ENCODE results near the gene VEZT.
"Not testable (repeated sequence)": the region's sequence is repeated elsewhere in the genome, so short reads cannot be mapped to it uniquely, and the experiment has no call there.

The VEZT gene

DNA sequence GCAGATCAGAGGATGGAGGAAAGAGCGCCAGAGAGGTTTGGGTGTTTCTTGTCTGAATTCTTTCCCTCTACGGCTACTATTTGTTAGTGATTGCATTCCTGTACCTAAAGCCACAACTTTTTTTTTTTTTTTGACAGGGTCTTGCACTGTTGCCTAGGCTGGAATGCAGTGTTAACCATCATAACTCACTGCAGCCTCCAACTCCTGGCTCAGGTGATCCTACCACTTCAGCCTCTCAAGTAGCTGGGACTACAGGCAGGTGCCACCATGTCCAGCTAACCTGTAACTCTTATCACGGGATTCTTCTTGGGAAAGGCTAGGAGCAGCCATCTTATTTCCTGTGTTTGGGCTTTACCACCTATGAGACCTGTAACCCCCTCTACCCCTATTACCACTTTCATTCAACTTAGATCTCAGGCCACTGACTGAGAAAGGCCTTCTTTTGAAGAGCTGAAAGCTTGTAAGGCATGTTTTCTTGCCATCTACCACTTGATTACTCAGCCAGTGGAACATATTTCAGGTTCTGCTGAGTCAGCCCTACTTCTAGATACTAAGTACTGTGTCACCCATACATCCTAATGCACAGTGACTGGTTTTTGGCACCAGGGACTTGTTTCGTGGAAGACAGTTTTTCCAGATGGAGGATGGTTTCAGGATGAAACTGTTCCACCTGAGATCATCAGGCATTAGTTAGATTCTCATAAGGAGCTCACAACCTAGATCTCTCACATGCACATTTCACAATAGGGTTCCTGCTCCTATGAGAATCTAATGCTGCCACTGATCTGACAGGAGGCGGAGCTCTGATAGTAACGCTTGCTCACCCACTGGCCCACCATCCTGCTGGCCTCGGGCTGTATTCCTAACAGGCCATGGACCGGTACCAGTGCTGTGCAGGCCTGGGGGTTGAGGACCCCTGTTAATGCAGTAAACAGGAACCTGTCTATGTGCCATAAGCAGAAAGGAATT is 6.9 kb downstream of the VEZT start:
- DNase-seq (ENCODE audit: low spot score), result no peak

DNA sequence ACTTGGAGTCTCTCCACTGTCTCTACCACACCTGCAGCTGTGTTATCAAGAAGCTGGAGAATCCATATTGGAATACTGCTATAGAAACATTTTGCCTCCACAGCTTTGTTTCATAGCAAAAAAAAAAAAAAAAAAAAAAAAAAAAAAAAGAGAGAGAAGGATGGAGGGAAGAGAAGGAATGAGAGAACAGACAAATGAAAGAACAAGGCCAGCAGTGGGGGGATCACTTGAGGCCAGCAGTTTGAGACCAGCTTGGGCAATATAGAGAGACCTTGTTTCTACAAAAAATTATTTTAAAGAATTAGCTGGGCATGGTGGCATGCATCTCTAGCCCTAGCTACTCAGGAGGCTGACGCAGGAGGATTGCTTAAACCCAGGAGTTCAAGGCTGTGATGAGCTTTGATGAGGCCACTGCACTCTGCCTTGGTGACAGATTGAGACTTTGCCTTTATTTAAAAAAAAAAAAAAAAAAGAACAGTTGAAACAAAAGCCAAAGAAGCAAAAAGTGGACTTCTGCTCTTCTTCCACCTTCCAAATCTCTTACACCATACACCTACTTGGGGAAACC is 8.1 kb downstream of the VEZT start:
- no peak for DNase-seq (ENCODE audit: low spot score)

DNA sequence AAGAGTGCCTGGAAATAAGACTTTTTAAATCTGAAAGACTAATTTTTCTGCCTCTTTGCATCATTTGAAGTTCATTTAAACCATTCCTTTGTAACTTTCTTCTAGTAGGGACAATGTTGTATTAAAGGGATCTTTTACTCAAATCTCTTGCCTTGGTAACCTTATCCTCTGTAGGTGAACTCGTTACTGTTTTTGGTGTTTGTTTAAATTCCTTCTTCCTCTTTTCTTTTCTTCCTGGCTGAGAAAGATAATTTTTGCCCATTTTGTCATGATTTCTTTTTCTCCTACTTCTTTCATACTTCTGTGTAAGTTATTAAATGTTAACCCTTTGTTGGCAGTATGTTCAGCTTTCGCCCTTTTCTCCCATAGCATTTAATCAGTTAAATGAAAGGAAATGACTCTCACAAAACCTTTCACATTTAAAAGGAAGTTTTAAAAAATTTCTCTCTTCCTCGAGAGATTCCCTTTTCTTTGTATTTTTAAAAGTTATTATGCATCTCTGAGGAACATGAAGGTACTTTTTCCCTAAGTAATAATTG is 10.3 kb downstream of the VEZT start:
- no peak for DNase-seq (ENCODE audit: low spot score)

DNA sequence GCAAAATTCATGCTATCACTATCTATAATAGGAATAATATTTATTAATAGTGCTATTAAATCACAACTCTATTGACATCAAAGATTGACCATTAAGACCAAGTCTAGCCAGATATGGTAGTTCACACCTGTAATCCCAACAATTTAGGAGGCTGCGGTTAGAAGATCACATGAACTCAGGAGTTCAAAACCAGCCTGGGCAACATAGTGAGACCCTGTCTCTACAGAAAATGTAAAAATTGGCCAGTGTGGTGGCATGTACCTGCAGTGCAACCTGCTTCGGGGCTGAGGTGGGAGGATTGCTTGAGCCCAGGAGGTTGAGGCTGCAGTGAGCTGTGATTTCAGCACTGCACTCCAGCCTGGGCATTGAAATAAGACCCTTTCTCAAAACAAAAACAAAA is 11.0 kb downstream of the VEZT start:
- no peak for DNase-seq (ENCODE audit: low spot score)

DNA sequence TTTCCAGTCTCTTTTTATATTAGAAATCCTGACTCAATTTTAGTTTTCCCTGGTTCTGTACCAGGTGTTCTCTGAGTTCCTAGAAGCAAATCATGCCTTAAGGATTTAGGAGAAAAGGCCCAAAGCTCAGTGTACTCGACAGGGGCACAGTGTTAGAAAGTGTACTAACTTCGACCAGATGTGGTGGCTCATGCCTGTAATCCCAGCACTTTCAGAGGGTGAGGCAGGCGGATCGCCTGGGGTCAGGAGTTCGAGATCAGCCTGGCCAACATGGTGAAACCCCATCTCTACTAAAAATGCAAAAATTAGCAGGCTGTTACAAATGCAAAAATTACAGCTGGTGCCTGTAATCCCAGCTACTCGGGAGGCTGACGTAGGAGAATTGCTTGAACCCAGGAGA is 12.0 kb downstream of the VEZT start:
- no peak for DNase-seq (ENCODE audit: low spot score)

DNA sequence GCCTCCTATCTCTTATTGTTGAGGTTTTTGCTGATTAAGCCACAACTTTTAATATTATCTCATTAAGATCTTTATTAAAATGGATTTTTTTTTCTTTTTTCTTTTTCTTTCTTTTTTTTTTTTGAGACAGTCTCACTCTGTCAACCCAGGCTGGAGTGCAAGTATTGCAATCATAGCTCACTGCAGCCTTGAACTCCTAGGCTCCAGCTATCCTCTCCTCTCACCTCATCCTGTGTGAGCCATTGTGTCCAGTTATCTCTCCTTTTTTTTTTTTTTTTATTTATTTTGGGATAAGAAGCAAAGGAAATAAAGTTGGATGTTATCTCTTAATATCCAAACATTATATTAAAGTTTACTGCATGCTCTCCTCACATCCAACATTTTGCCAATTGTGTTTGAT is 12.7 kb downstream of the VEZT start:
- DNase-seq (ENCODE audit: low spot score), result no peak

DNA sequence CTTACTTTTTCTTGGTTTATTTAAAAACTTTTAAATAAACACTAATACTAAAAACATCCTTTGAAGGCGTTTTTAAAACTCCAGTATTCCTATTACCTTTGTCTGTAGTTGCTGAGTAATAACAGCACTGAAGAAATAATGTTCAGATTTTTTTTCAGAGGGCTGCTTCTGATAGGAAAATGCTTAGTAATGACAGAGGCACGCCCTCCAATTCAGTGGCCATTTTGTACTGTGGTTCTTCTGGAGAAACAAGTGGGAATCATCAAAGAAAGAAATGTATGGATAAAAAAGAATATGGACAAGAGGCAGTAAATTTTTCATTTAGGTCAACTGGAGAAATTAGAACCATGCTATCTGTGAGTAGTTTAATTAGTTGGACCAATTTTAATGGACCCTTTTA is 13.6 kb downstream of the VEZT start:
- DNase-seq (ENCODE audit: low spot score), result no peak

DNA sequence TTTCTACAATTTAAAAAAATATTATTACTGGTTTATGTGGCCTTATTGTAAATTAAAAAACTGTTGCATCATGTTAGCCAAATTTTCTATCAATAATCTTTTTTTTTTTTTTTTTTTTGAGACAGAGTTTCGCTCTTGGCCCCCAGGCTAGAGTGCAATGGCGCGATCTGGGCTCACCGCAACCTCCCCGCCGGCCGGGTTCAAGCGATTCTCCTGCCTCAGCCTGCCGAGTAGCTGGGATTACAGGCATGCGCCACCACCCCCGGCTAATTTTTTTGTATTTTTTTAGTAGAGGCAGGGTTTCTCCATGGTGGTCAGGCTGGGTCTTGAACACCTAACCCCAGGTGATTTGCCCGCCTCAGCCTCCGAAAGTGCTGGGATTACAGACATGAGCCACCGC is 16.6 kb downstream of the VEZT start:
- not testable (repeated sequence) for DNase-seq (ENCODE audit: low spot score)

DNA sequence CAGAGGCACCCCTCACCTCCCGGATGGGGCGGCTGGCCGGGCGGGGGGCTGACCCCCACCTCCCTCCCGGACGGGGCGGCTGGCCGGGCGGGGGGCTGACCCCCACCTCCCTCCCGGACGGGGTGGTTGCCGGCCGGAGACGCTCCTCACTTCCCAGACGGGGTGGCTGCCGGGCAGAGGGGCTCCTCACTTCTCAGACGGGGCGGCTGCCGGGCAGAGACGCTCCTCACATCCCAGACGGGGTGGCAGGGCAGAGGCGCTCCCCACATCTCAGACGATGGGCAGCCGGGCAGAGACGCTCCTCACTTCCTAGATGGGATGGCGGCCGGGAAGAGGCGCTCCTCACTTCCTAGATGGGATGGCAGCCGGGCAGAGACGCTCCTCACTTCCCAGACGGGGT is 18.0 kb downstream of the VEZT start:
- not testable (repeated sequence) for DNase-seq (ENCODE audit: low spot score)

DNA sequence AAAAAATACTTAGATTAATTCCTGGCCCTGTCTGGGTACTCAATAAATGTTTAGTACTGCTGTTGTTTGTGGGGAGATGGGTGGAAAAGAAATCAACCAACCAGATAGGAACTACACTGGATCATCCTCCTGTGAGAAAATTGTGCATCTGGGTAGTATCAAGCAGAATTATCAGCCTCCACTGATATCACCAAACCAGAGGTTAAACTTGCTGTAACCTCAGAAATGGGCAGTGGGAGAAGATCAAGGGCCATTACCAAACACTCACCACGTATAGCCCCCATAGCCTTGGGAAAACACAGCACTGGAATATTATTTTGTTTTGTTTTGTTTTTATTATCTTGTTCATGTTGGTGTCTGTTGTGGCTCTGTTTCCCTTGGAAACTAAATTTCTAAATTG is 19.7 kb downstream of the VEZT start:
- DNase-seq (ENCODE audit: low spot score), result no peak

DNA sequence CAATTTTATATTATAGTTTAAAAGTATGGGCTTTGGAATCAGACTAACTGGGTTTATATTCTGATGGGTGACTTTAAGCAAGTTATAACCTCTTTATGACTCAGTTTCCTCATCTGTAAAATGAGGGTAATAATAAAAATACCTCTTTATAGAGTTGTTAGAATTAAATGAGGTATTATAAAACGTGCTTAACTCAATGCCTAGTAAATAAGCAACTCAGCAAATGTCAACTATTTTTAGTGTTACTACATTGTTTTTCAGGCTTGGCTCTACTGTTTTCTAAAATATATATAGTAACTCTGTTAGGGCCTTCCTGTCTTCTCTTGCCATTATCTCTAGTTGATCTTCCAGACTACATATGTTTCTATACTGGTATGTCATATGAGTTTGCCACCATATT is 20.5 kb downstream of the VEZT start:
- DNase-seq (ENCODE audit: low spot score), result no peak

DNA sequence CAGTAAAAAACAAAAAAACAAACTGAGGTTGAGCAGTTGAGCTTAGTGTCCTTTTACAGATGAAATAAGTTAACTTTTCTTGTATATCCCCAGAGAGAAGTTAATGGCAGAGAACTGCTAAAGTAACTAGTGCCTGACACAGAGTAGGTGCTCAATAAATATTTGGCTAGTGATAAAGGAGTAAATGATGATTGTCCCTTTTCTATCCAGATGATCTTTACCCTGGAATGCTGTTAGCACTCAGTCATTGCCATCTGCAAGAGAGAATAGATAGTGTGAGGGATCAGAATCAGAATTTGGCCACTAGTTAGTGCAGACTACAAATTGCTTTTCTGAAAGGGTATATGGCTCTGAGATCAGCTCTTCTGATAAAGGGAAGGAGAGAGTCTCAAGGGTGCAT is 21.6 kb downstream of the VEZT start:
- DNase-seq (ENCODE audit: low spot score), result no peak

DNA sequence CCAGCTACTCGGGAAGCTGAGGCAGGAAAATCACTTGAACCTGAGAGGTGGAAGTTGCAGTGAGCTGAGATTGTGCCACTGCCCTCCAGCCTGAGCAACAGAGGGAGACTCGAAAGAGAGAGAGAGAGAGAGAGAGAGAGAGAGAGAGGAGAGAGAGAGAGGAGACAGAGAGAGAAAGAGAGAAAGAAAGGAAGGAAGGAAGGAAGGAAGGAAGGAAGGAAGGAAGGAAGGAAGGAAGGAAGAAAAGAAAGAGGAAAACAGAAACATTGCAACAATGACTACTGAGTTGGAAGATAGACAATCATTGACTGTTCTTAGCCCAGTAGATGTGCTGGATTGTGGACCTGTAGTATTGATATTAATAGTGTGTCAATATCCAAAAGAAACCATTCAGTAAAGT is 22.2 kb downstream of the VEZT start:
- DNase-seq (ENCODE audit: low spot score), result not testable (repeated sequence)

DNA sequence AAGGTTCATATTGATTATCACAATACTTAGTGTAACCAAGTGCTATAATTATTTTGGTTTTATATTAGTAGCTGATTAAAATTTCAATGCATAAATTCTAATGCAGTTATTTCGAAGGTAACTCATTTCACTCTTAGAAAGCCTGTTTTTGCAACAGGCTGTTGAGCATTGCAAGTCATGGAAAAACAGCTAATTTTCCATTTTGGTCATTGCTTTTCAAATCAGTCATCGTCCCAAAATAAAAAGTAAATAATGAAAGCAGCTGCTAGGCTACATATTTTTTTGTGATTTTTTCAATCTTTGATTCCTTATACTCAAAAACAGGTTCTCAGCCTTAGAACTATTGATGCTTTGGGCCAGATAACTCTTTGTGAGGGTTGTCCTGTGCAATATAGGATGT is 22.9 kb downstream of the VEZT start:
- no peak for DNase-seq (ENCODE audit: low spot score)

DNA sequence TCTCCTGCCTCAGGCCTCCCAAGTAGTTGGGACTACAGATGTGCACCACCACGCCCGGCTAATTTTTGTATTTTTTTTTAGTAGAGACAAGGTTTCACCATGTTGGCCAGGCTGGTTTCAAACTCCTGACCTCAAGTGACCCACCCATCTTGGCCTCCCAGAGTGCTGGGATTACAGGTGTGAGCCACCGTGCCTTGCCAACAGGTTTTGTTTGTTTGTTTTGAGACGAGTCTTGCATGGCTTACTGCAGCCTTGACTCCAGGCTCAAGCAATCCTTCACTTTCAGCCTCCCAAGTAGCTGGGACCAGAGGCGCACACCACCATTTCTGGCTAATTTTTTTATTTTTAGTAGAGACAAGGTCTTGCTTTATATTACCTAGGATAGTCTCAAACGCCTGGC is 23.5 kb downstream of the VEZT start:
- not testable (repeated sequence) for DNase-seq (ENCODE audit: low spot score)

DNA sequence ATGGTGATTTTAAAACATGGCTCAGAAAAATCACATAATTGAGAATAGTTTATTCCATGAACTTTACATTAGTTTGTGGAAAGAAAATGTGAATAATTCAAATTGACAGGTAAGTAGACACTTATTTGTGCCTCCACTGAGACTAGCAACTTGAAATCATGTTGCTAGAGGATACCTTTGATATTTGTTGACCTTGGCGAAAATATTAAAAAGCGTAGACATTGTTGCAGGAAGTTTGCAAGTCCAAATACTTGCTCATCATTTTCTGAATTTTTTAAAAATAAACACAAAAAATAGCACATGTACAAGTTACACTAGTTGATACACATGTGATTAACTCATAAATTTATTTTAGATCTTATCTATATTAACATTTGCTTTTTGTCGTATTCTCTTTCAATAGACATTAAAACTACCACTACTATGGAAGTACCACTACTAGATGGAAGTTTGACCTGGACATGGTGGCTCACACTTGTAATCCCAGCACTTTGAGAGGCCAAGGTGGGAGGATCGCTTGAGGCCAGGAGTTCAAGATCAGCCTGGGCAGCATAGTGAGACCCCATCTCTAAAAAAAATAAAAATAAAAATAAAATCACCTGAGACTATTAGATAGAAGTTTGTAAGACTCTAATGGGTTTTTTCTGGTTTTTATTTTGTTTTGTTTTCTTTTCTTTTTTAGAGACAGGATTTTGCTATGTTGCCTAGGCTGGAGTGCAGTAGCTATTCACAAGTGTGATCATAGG is 24.3 kb downstream of the VEZT start:
- no peak for DNase-seq (ENCODE audit: low spot score)

DNA sequence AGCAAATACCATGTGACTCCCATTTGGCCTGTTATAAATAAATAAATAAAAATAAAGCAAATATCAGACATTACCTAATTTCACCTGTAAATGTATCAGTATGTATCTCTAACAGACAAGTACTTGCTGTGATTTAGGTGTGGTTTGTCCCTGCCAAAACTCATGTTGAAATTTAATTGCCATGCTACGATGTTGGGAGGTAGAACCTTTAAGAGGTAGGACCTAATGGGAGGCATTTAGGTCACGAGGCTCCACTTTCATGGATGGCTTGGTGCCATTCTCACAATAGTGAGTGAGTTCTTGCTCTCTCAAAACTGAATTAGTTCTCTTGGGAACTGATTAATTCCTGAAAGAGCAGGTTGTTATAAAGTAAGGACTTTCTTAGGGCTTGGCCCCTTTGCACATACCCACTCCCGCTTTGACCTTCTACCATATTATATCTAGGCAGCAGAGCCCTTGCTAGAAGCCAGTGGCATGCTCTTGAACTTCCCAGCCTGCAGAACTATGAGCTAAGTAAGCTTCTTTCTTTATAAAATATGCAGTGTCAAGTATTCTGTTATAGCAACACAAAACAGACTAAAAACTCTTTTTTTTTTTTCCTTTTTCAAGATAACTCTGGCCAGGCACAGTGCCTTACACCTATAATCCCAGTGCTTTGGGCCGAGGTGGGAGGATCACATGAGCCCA is 26.0 kb downstream of the VEZT start:
- DNase-seq (ENCODE audit: low spot score), result no peak

DNA sequence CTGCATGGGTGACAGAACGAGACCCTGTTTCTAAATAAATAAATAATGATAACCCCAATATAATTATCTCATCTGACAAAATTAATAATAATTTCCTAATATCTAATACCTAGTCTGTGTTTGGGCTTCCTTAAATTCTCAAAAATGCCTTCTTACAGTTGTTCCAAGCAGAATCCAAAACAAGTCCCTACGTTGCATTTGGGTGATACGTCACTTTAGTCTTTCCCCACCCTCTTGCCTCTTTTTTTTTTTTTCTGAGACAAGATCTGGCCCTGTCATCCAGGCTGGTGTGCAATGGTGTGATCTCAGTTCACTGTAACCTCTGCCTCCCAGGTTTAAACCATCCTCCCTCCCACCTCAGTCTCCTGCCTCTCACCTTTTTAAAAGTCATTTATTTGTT is 26.7 kb downstream of the VEZT start:
- DNase-seq (ENCODE audit: low spot score), result no peak

DNA sequence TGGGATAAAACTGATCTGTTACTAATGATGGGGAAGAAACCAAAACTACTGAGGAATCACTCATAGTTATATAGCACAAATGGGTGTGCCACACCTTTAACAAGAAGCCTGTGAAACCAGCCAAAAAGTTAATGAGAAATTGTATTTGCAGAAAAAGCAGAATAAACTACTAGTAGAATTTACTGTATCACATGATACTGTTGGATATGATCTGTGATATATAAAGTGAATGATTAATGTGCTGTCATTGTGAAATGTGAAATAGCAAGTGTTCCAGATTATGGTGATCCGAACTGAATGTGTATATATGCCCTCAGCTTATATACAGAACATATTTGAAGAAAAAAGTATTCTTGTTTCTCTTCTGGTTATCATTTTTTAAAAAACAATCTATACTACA is 30.5 kb downstream of the VEZT start:
- DNase-seq (ENCODE audit: low spot score), result no peak

DNA sequence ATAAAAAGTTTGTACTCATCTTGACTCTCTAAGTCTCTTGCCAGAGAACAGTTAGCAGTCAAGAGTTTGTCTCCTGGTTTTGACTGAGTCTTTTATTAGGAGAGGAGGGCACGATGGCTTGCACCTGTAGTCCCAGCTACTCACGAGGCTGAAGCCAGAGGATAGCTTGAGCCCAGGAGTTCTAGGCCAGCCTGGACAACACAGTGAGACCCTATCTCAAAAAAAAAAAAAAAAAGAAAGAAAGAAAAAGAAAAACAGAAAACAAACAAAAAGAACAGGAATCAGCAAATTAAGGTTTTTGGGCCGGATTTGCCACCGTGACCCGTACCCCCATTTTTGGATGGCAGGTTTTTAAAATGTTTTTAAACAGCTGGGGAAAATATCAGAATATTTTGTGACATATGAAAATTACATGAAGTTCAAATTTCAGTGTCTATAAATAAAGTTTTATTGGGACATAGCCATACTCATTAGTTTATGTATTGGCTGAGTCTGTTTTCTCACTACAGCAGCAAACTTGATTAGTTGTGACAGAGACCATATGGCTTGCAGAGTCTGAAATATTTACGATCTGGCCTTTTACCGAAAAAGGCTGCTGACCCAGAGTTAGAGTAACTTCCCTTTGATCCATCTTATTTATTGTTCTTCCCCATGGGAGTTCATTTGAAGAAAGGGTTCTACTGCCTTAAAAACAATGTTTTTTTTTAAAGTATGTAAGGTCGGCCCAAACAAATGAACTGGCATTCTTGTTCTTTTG is 31.2 kb downstream of the VEZT start:
- no peak for DNase-seq (ENCODE audit: low spot score)

DNA sequence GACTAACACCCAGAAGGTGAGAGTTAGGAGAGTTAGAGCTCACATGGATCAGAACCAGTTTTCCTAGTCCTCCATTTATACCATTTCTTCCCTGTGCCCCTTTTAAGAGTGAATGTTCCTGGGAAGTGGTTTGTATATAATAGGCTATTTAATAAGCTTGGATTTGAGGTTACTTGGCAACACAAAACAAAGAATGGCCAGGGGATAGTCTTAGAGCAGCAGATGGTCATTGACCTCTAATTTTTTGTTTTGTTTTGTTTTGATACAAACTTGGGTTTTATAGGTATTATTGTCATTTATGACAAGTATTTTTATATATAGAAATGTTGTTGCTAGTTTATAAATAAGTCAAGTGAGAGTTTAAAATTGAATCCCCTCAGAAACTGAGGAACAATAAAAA is 35.8 kb downstream of the VEZT start:
- no peak for DNase-seq (ENCODE audit: low spot score)

Data from left forelimb (tissue), 1 donor.